DLD1 (cell line): ENCODE results near the gene SIN3B.
"Not testable (repeated sequence)": the region's sequence is repeated elsewhere in the genome, so short reads cannot be mapped to it uniquely, and the experiment has no call there.

Source experiments
- in situ Hi-C: cut with HindIII; loops from 2 replicates; pipeline ENCODE4 v1.10.0; 2017; ENCODE audit warnings: low sequenced_read_pairs

SIN3B gene, protein sequence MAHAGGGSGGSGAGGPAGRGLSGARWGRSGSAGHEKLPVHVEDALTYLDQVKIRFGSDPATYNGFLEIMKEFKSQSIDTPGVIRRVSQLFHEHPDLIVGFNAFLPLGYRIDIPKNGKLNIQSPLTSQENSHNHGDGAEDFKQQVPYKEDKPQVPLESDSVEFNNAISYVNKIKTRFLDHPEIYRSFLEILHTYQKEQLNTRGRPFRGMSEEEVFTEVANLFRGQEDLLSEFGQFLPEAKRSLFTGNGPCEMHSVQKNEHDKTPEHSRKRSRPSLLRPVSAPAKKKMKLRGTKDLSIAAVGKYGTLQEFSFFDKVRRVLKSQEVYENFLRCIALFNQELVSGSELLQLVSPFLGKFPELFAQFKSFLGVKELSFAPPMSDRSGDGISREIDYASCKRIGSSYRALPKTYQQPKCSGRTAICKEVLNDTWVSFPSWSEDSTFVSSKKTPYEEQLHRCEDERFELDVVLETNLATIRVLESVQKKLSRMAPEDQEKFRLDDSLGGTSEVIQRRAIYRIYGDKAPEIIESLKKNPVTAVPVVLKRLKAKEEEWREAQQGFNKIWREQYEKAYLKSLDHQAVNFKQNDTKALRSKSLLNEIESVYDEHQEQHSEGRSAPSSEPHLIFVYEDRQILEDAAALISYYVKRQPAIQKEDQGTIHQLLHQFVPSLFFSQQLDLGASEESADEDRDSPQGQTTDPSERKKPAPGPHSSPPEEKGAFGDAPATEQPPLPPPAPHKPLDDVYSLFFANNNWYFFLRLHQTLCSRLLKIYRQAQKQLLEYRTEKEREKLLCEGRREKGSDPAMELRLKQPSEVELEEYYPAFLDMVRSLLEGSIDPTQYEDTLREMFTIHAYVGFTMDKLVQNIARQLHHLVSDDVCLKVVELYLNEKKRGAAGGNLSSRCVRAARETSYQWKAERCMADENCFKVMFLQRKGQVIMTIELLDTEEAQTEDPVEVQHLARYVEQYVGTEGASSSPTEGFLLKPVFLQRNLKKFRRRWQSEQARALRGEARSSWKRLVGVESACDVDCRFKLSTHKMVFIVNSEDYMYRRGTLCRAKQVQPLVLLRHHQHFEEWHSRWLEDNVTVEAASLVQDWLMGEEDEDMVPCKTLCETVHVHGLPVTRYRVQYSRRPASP

DNA sequence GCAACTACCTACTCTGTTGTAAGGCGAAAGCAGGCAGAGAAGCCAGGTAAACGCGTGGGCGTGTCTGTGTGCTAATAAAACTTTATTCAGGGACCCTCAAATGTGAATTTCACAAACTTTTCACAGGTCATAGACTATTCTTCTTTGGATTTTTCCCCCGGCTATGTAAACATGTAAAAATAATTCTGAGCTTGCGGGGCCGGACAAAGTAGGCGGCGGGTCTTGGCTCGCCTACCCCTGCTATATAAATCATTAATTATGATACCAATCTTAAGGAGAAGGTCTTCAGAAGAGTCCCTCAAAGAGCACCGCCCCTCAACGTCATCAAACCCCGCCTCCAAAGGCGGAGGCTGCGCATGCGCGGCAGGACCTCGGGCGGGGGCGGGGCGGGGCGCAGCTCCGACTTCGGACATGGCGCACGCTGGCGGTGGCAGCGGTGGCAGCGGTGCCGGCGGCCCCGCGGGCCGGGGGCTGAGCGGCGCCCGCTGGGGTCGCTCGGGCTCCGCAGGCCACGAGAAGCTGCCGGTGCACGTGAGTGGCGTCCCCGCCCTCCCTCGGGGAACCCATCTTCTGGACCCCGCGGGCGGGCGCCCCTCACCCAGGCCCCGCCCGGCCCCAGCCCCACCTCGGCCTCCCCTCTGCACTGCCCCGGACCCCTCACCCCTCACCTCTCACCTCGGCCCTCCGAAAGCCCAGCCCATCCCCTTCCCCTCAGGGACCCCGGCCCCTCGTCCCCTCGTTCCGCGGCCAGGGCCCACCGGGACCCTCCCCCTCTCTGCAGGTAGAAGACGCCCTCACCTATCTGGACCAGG lies at the start of gene SIN3B:
Gene SIN3B (plus strand): TSS at position 389 of the 812 bp plus-strand sequence. CDS start 23 bp downstream, at position 412.
- in situ Hi-C loops = loop anchor here (10.0 kb wide), 1 partner anchor 206 kb away; no protein-coding TSS in a partner anchor

DNA sequence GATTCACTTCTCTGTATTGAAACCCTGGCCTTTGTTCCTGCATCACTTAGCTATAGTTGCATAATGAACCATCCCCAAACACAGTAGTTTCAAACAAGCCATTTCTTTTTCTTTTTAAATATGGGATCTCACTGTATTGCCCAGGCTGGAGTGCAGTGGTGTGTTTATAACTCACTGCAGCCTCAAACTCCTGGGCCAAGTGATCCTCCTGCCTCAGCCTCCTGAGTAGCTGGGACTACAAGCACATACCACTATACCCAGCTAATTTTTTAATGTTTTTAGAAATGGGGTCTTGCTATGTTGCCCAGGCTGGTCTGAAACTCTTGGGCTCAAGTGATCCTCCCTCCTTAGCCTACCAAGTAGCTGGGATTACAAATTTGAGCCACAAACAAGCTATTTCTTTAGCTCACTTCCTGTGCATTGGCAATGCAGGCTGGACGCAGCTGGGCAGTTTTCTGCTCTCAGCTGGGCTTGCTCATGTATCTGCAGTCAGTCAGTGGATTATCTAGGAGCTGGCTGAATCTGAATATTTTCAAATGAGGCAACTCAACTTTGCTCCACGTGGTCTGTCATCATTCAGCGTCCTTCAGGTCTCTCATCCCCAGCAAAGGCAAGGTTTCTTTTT lies 49.5 kb upstream of the SIN3B start:
- in situ Hi-C loops = no loop called here

DNA sequence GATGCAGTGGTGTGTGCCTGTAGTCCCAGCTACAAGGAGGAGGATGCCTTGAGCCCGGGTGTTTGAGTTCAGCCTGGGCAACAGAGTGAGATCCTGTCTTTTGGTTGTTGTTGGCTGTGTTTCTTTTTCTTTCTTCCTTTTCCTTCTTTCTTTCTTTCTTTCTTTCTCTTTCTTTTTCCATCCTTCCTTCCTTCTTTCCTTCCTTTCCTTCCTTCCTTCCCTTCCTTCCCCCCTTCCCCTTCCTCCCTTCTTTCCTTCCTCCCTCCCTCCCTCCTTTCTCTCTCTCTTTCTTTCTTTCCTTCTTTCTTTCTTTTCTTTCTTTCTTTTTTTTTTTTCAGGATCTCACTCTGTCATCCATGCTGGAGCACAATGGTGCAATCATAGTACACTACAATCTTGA lies 46.5 kb upstream of the SIN3B start:
- in situ Hi-C loops = no loop called here

DNA sequence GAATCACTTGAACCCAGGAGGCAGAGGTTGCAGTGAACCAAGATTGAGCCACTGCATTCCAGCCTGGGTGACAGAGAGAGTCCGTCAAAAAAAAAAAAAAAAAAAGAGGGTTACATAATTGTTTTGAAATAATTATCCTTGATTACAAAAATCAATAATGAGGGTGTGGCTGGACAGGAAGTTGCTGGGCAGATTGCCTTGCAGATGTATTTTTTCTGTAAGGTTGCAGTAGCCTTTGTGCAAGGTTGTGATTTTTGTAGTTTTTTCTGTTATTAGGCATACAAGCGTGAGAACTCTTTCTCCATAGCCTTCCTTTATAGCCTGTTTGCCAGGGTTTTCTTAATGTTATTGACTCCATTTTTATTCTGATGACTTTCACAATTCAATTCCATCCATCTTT lies 40.7 kb upstream of the SIN3B start:
- in situ Hi-C loops = no loop called here

DNA sequence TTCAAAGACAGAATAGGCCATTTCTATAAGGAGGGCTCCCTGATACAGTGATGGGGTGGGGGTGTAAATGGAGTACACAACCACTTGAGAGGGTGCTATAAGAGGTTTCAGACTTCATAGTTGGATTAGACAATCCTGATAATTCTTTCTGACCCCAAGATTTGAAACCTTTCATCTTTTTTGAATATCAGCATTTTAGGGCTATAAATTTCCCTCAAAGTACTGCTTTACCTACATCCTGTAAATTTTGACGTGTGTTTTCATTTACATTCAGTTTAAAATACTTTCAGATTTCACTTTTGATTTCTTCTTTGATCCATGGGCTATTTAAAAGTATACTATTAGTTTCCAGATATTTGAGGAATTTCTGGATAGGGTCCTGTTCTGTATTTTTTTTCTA lies 40.0 kb upstream of the SIN3B start:
- in situ Hi-C loops = no loop called here

DNA sequence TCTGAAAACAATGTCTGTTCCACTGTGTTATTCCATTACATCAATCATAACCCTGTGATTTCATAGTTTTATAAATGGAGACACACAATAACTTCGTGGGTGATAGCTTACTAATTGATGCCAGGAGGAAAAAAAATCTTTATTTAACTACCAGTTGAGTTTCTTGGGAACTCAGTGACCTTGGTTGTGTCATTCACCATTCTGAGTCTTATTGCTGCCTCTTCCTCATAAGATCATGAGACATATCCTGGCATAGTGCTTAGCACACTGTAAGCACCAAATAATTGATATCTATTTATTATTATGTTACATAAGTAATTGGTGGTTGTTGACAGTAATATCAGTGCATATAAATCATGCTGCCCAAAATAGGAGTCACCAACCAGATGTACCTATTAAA lies 39.1 kb upstream of the SIN3B start:
- in situ Hi-C loops = no loop called here

DNA sequence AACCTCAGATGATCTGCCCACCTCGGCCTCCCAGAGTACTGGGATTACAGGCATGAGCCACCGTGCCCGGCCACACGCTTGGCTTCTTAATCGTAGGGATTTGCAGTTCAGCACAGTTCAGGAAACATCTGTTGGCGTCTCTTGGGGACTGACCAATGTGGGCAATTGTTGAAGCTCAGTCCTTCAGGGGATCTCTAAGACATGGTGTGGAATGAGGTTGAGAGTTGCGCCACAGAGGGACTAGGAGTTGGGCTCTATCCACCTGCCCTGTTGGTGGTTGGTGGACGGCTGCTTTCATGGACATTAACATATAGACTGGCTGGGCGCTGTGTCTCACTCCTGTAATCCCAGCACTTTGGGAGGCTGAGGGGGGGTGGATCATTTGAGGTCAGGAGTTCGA lies 37.3 kb upstream of the SIN3B start:
- in situ Hi-C loops = no loop called here

DNA sequence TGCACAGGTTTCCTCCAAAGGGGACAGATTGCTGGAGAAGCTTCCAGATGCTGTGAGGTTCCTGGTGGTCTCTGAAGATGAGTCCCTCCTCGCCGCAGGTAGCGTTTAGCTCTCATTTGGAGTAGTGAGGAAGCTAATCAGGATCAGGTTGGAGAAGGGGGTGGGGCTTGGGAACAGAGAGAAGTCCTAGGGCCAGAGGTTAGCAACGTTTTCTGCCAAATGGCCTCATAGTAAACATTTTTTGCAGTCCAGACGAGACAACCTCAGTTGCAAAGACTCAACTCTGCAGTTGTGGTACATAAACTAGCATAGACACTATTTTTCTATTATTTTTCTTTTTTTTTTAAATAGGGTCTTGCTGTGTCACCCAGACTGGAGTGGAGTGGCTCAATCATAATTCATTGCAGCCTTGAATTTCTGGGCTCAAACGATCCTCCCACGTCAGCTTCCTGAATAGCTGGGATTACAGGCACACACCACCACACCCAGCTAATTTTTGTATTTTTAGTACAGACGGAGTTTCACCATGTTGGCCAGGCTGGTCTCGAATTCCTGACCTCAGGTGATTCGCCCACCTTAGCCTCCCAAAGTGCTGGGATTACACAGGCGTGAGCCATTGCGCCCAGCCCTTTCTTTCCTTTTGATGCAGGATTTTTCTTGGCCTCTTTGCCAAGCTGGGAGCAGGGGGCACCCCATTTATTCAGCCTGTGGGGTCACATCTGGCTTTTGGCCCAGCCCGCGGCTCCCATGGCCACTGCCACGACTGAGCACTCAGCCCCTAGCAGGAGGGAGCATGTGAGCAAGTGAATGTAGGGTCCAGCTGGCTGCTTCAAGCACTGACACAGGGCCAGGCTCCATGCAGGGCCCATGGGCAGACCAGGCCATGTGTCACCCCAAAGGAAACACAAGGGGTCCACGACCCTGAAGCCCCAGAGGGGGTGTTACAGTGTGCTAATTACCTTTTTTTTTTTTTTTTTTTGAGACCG lies 34.4 kb upstream of the SIN3B start:
- in situ Hi-C loops = no loop called here

DNA sequence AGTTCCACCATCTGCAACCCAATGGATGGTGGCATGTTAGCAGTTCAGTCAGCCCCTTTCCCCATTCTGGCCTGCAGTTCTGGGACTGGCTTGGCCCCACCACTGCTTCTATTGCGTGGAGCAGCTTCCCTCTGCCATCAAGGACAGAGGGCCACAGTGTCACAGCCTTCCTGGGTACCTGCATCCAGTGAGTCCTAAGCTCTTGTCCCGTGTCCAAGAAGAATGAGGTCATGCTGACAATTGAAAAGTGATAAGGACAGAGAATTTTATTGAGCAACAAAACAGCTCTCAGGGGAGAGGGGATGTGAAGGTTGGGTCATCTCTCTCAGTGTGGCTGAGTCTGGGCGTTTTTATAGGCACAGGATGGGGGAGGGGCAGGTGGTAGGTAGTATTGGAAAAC lies 33.5 kb upstream of the SIN3B start:
- in situ Hi-C loops = no loop called here

DNA sequence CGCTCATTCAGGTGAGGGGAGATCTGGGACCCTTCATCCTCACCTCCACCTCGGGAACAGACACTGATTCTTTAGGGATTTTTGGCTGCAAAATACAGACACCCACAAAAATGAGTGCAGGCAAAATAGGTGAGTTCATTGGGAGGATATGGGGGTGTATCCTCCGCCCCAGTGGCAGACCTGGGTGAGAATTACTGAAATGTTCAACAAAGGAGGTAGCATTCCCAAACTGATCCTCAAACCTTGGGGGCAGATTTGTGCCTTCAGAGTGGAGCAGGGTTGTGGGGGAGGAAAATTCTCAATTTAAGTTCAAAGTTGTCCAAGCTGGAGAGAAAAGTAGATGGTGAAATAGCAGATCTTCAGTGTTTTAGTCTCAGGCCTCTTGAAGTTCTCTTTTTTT lies 31.3 kb upstream of the SIN3B start:
- in situ Hi-C loops = no loop called here

DNA sequence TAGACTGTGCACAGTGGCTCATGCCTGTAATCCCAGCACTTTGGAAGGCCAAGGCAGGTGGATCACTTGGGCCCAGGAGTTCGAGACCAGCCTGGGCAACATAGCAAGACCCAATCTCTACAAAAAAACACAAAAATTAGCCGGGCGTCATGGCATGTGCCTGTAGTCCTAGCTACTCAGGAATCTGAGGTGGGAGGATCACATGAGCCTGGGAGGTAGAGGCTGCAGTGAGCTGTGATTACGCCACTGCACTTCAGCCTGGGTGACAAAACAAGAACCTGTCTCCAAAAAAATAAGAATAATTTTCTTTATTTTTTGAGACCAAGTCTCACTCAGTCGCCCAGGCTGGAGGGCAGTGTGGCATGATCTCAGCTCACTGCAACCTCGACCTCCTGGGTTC lies 30.9 kb upstream of the SIN3B start:
- in situ Hi-C loops = not testable (repeated sequence)

DNA sequence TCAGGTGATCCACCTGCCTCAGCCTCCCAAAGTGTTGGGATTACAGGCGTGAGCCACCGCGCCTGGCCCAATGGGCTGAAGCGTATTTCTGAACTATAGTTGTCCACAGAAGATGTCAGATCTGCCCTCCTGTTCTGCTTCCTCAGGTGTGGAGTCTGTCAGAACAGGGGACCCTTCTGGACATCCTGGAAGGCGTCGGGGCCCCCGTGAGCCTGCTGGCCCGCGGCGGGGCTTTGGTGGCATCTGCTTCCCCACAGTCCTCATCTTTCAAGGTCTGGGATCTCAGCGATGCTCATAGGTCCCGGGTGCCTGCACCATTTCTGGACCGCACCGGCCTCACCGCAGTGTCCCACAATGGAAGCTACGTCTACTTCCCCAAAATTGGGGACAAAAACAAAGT lies 29.5 kb upstream of the SIN3B start:
- in situ Hi-C loops = no loop called here

DNA sequence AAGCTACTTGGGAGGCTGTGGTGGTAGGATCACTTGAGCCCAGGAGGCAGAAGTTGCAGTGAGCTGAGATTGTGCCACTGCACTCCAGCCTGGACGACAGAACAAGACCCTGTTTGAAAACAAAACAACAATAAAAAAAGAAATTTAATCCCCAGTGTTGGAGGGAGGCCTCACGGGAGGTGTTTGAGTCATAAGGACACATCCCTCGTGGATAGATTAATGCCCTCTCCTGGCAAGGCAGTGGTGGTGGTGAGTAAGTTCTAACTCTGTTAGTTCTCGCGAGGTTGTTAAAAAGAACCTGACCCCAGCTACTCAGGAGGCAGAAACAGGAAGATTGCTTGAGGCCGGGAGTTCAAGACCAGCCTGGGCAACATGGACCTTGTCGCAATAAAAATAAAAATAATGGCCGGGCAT lies 27.6 kb upstream of the SIN3B start:
- in situ Hi-C loops = no loop called here

DNA sequence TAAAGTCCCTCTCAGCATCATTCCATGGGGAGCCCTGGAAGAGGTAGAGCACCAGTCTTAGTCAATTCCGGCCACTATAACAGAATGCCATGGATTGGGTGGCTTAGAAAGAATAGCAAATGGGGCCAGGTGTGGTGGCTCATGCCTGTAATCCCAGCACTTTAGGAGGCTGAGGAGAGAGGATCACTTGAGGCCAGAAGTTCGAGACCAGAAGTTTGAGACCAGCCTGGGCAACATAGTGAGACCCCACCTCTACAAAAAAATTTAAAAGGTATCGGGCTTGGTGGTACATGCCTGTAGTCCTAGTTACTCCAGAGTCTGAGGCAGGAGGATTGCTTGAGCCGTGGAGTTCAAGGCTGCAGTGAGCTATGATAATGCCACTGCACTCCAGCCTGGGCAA lies 25.0 kb upstream of the SIN3B start:
- in situ Hi-C loops = no loop called here

DNA sequence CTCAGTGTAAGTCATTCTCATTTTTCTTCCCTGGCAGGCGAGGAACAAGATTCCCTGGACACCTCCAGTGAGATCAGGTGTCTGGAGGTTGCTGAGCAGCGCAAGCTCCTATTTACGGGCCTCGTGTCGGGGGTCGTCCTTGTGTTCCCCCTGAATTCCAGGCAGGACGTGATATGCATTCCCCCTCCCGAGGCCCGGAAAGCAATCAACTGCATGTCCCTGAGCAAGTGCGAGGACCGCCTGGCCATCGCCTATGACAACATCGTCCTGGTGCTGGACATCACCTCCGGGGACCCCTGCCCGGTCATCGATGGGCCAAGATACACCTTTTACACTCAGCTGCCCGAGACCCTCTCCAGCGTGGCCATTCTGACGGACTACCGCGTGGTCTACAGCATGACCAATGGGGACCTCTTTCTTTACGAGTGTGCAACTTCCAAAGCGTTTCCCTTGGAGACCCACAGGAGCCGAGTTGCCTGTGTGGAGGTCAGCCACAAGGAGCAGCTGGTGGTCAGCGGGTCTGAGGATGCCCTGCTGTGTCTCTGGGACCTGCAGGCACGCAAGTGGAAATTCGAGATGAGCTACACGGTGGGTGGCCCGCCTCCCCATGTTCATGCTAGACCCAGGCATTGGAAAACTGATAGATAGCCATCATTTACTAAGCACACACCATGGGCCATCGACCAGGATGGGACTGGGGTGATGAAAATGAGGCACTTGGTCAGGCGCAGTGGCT lies 21.5 kb upstream of the SIN3B start:
- in situ Hi-C loops = no loop called here

DNA sequence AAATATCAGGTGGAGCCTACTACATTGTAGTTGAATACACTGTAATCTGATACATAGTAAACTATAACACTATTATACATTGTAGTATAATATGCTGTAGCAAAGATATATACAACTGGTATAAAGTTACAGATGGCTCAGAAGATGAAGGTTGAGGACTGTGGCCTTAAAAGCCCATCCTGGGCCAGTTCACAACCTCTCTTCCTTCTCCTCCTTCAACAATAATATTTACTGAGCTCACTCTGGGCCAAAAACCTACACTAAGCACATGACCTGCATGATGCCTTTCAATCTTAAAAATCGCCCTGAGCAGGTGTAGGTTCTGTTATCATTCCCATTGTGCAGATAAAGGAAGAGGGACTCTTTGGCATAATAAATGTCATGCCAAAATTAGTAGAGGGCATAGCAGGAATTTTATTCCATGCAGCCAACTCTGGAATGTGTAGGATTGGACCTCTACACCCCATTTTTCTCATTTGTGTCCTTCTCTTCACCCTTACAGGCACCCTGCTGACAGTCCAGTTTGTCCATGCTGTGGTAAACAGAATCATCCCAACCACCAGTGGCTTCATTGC lies 14.6 kb upstream of the SIN3B start:
- in situ Hi-C loops = no loop called here

DNA sequence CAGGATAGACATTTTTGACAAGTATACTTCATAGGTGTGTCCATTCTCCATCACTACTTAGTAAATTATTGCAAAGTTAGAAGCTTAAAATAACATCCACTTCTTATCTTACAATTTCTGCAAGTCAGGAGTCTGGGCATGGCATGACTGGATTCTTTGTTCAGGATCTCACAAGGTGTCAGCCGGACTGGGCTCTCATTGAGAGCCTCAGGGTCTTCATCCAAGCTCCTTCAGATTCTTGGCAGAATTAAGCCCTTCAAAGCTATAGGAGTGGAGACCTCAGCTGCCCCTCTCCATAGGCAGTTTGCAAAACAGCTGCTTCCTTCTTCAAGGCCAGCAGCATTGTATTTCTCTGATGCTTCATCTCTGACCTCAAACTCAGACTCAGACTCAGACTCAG lies 9.1 kb upstream of the SIN3B start:
- in situ Hi-C loops = loop anchor here (10.0 kb wide), 1 partner anchor 215 kb away; no protein-coding TSS in a partner anchor

DNA sequence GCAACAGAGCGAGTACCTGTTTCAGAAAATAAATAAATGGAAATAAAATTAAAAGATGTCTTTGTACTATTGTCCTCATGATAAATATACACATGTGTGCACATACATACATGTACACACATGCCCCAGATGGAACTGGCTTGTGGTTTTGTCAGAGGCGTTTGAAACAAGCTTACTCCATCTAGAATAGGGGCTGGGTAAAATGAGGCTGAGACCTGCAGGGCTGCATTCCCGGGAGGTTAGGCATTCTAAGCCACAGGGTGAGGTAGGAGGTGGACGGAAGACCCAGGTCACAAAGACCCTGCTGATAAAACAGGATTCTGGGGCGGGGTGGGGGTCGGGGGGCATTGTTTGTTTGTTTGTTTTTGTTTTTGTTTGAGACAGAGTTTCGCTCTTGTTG lies 8.1 kb upstream of the SIN3B start:
- in situ Hi-C loops = loop anchor here (10.0 kb wide), 1 partner anchor 214 kb away; no protein-coding TSS in a partner anchor
